Hepatocyte (in vitro differentiated cells): Measurements from ENCODE around the gene TULP4.

Experiments
- CTCF ChIP-seq: fragments of 200-600 bp; sonication (generic); IDR thresholded peaks from 2 replicates; pipeline ENCODE4 v1.5.1; 2016; ENCODE audit warnings: antibody characterized with exemption, mild to moderate bottlenecking; ENCODE audit not compliant: poor library complexity
- EZH2 ChIP-seq: fragments of 200-600 bp; sonication (generic); IDR thresholded peaks from 2 replicates; pipeline ENCODE4 v1.6.1; 2016; ENCODE audit warnings: antibody characterized with exemption, mild to moderate bottlenecking, borderline replicate concordance
- EZH2phosphoT487 ChIP-seq: fragments of 200-600 bp; sonication (generic); IDR thresholded peaks from one replicate; pipeline ENCODE4 v1.6.1; 2018; ENCODE audit warnings: antibody characterized with exemption, mild to moderate bottlenecking, low read depth, moderate library complexity; ENCODE audit not compliant: unreplicated experiment, severe bottlenecking

GRCh38 chr6:158516098-158516497 is 203.8 kb downstream of the TULP4 start:
- TF ChIP-seq CTCF: no peak
- no peak for TF ChIP-seq EZH2
- no peak for TF ChIP-seq EZH2phosphoT487
